ENCODE measurements around the gene HAUS6.
"Not testable (repeated sequence)": the region's sequence is repeated elsewhere in the genome, so short reads cannot be mapped to it uniquely, and the experiment has no call there.

The HAUS6 gene

DNA sequence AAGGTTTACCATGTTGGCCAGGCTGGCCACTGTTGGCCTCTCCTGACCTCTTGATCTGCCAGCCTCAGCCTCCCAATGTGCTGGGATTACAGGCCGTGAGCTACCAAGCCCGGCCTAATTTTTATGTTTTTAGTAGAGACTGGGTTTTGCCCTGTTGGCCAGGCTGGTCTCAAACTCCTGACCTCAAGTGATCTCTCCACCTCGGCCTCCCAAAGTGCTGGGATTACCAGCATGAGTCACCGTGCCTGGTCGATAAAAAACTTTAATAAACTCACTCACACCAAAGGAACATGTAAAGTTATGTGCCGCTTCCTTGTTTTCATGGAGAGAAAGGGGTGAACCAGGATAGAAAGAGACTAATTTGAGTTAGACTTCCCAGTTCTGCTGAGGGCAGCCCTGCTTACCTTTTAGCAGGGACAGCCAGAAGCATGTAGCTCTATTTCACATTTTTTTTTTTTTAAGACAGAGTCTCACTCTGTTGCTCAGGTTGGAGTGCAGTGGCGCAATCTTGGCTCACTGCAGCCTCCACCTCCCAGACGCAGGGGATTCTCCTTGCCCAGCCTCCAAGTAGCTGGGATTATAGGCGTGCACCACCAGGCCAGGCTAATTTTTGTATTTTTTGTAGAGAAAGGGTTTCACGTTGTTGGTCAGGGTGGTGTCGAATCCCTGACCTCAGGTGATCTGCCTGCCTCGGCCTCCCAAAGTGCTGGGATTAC is 11.4 kb upstream of the HAUS6 start:
- TF ChIP-seq, protein P1, sequence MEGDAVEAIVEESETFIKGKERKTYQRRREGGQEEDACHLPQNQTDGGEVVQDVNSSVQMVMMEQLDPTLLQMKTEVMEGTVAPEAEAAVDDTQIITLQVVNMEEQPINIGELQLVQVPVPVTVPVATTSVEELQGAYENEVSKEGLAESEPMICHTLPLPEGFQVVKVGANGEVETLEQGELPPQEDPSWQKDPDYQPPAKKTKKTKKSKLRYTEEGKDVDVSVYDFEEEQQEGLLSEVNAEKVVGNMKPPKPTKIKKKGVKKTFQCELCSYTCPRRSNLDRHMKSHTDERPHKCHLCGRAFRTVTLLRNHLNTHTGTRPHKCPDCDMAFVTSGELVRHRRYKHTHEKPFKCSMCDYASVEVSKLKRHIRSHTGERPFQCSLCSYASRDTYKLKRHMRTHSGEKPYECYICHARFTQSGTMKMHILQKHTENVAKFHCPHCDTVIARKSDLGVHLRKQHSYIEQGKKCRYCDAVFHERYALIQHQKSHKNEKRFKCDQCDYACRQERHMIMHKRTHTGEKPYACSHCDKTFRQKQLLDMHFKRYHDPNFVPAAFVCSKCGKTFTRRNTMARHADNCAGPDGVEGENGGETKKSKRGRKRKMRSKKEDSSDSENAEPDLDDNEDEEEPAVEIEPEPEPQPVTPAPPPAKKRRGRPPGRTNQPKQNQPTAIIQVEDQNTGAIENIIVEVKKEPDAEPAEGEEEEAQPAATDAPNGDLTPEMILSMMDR (IDR thresholded peaks at IDR 0.05; ENCODE audit: low read length): no peak
- no peak for TF ChIP-seq EZH2 (IDR thresholded peaks at IDR 0.05; ENCODE audit: borderline replicate concordance, low read length)
- Histone ChIP-seq H3K79me2 (ENCODE audit: insufficient read depth, low read length) (no peaks in the 10 kb centered on the region), H3K9me2 (ENCODE audit: low read depth, low read length) (no peaks in the 10 kb centered on the region), H3K9me3 (ENCODE audit: low read length) (no peaks in the 10 kb centered on the region), H3K4me2 (ENCODE audit: low read length) (no peak overlapping the region), H3K27me3 (ENCODE audit: insufficient read depth, low read length) (no peaks in the 10 kb centered on the region), H3K4me1 (ENCODE audit: insufficient read depth, low read length, severe bottlenecking) (no peaks in the 10 kb centered on the region), H4K20me1 (ENCODE audit: insufficient read depth, low read length) (no peaks in the 10 kb centered on the region), H3K4me3 (ENCODE audit: low read depth, low read length, poor library complexity, severe bottlenecking) (no peak overlapping the region), H3K36me3 (ENCODE audit: insufficient read depth, low read length) (peaks cover 47% of the 10 kb centered on the region), H3K9ac (ENCODE audit: low read length) (no peak overlapping the region), H2AFZ (ENCODE audit: low read length) (no peak overlapping the region), H3F3A (ENCODE audit: insufficient read depth, low read length) (no peaks in the 10 kb centered on the region), H3K27ac (ENCODE audit: low read depth, low read length, poor library complexity, severe bottlenecking) (no peak overlapping the region)

- not testable (repeated sequence) for H3F3A ChIP-seq (ENCODE audit: insufficient read depth, low read length); H3K4me3 ChIP-seq (ENCODE audit: low read depth, low read length, poor library complexity, severe bottlenecking); H3K4me2 ChIP-seq (ENCODE audit: low read length); H3K79me2 ChIP-seq (ENCODE audit: insufficient read depth, low read length); H3K9ac ChIP-seq (ENCODE audit: low read length); H3K9me3 ChIP-seq (ENCODE audit: low read length); H3K27ac ChIP-seq (ENCODE audit: low read depth, low read length, poor library complexity, severe bottlenecking); H3K9me2 ChIP-seq (ENCODE audit: low read depth, low read length); H3K4me1 ChIP-seq (ENCODE audit: insufficient read depth, low read length, severe bottlenecking); H2AFZ ChIP-seq (ENCODE audit: low read length); H3K27me3 ChIP-seq (ENCODE audit: insufficient read depth, low read length); H4K20me1 ChIP-seq (ENCODE audit: insufficient read depth, low read length)
- H3K36me3 ChIP-seq (ENCODE audit: insufficient read depth, low read length): peaks cover 37% of the 10 kb centered on the region
These were observed 10.4 kb upstream of the HAUS6 start for GRCh38 chr9:19113064-19113611.

DNA sequence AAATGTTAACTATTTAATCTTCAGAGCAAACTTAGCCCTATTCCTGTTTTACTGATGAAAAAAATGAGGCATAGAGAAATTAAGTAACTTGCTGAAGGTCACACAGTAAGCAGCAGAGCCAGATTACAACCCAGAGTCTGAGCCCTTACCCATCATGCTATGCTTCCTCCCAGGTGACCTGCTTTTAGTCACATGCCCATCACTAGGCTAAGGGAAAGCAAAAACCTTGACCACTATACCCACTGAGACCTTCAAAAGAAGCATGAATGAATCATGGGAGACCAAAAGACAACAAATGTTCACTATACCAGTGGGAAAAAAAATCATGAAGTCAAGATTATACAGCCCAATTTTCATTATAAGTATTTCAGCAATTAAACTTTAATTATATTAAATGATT is 5.3 kb upstream of the HAUS6 start:
- no peak overlapping the region for H3K4me2 ChIP-seq (ENCODE audit: low read length)

More for the DNA sequence above, 5.3 kb upstream of the HAUS6 start:
- H3K79me2 ChIP-seq (ENCODE audit: insufficient read depth, low read length): no peaks in the 10 kb centered on the region
- no peaks in the 10 kb centered on the region for H3K27me3 ChIP-seq (ENCODE audit: insufficient read depth, low read length)
- no peaks in the 10 kb centered on the region for H4K20me1 ChIP-seq (ENCODE audit: insufficient read depth, low read length)
- H2AFZ ChIP-seq (ENCODE audit: low read length): no peak overlapping the region
- H3F3A ChIP-seq (ENCODE audit: insufficient read depth, low read length): no peaks in the 10 kb centered on the region
- H3K9me3 ChIP-seq (ENCODE audit: low read length): no peaks in the 10 kb centered on the region
- no peak for TF ChIP-seq EZH2 (IDR thresholded peaks at IDR 0.05; ENCODE audit: borderline replicate concordance, low read length)
- TF ChIP-seq, protein P1 (IDR thresholded peaks at IDR 0.05; ENCODE audit: low read length): no peak
- no peaks in the 10 kb centered on the region for H3K36me3 ChIP-seq (ENCODE audit: insufficient read depth, low read length)
- peaks cover 4% of the 10 kb centered on the region for H3K4me1 ChIP-seq (ENCODE audit: insufficient read depth, low read length, severe bottlenecking)
- no peak overlapping the region for H3K27ac ChIP-seq (ENCODE audit: low read depth, low read length, poor library complexity, severe bottlenecking)
- no peak overlapping the region for H3K4me3 ChIP-seq (ENCODE audit: low read depth, low read length, poor library complexity, severe bottlenecking)
- H3K9me2 ChIP-seq (ENCODE audit: low read depth, low read length): no peaks in the 10 kb centered on the region
- no peak overlapping the region for H3K9ac ChIP-seq (ENCODE audit: low read length)

Data from OCI-LY1 (cell line).